HL-60 (cell line): ENCODE results near the gene CCL17.

Experiments
- GABPA ChIP-seq: IDR thresholded peaks from 2 replicates; pipeline ENCODE4 v1.6.1; 2012; ENCODE audit warnings: low read depth
- POLR2AphosphoS5 ChIP-seq: IDR thresholded peaks from 2 replicates; pipeline ENCODE4 v1.6.1; 2012; ENCODE audit warnings: low read depth
- TF ChIP-seq, protein P1 (sequence below): IDR thresholded peaks from one replicate; pipeline ENCODE4 v1.5.1; 2011; ENCODE audit warnings: low read length, control low read depth, inconsistent platforms; ENCODE audit not compliant: insufficient read depth

GRCh38 chr16:57355898-57356414, 48.6 kb upstream of the CCL17 start:
- TF ChIP-seq, protein P1, sequence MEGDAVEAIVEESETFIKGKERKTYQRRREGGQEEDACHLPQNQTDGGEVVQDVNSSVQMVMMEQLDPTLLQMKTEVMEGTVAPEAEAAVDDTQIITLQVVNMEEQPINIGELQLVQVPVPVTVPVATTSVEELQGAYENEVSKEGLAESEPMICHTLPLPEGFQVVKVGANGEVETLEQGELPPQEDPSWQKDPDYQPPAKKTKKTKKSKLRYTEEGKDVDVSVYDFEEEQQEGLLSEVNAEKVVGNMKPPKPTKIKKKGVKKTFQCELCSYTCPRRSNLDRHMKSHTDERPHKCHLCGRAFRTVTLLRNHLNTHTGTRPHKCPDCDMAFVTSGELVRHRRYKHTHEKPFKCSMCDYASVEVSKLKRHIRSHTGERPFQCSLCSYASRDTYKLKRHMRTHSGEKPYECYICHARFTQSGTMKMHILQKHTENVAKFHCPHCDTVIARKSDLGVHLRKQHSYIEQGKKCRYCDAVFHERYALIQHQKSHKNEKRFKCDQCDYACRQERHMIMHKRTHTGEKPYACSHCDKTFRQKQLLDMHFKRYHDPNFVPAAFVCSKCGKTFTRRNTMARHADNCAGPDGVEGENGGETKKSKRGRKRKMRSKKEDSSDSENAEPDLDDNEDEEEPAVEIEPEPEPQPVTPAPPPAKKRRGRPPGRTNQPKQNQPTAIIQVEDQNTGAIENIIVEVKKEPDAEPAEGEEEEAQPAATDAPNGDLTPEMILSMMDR, result no peak
- TF ChIP-seq POLR2AphosphoS5 (no peak), GABPA (no peak)
